ENCODE measurements around the gene SUPT16H. TPM values are rescaled to one million over a fixed set of nuclear protein-coding genes. Genes with fewer than 3 reads are reported as not detected.
A peak's percentile ranks its signal among the peaks of the same experiment; 100 is the strongest.

SUPT16H gene
- total and polyA plus RNA-seq, 2 of the 13 experiments (the other 11 are each of a cell fraction or from before 2014, with no cell fraction given) = 77.5 to 230 TPM

DNA sequence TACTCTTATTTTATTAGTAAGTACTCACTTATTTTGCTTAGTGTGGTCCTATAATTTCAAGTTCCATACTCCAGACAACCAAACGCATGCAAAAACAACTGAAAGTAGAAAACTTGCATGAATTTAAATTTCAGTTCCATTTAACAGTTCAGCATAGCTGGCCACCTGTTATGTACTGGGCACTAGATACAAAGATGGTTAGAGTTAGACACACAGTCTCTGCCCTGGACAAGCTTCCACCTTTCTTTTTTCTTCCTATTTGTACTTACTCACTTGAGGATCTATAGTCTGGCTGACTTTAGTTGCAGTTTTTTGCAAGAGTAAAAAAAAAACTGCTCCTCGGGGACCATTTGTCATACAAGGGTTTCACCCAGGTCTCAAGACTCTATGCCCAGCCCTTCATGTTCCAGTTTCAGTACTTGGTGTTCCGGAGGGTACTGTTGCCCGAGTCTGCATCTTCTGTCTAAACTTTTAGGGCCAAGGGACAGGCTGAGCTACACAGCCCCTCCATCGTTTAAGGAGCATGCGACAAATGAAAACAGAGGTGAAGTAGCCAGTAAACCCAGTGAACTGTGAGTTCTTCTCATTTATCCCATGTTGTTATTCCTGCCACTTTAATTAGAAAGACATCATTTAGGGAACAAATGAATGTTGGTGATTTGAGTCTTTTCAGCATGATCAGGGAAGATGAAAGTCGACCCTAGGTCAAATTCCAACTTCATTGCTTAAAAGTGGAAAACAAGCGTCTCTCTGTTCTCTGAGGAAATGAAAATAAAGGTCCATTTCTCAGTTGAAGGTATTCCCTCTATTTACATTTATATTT lies 81.6 kb downstream of the SUPT16H start (continued):
- no peak for TF ChIP-seq SMAD1 (CRISPR knock-in tag; IDR thresholded peaks at IDR 0.05; ENCODE audit: borderline replicate concordance, low read depth)
- TF ChIP-seq STAG1 (CRISPR knock-in tag; IDR thresholded peaks at IDR 0.05) = no peak
- no peak for TF ChIP-seq DZIP1 (CRISPR knock-in tag; IDR thresholded peaks at IDR 0.05)
- no peak for TF ChIP-seq ZBTB43 (CRISPR knock-in tag; conservative IDR thresholded peaks at IDR 0.05)
- no peak for TF ChIP-seq KLF11 (CRISPR knock-in tag; IDR thresholded peaks at IDR 0.05)
- no peak for TF ChIP-seq SOX6 (IDR thresholded peaks at IDR 0.05)
- peak; percentile 84 for TF ChIP-seq SOX6 (CRISPR knock-in tag; IDR thresholded peaks at IDR 0.05)
- TF ChIP-seq, protein P1, sequence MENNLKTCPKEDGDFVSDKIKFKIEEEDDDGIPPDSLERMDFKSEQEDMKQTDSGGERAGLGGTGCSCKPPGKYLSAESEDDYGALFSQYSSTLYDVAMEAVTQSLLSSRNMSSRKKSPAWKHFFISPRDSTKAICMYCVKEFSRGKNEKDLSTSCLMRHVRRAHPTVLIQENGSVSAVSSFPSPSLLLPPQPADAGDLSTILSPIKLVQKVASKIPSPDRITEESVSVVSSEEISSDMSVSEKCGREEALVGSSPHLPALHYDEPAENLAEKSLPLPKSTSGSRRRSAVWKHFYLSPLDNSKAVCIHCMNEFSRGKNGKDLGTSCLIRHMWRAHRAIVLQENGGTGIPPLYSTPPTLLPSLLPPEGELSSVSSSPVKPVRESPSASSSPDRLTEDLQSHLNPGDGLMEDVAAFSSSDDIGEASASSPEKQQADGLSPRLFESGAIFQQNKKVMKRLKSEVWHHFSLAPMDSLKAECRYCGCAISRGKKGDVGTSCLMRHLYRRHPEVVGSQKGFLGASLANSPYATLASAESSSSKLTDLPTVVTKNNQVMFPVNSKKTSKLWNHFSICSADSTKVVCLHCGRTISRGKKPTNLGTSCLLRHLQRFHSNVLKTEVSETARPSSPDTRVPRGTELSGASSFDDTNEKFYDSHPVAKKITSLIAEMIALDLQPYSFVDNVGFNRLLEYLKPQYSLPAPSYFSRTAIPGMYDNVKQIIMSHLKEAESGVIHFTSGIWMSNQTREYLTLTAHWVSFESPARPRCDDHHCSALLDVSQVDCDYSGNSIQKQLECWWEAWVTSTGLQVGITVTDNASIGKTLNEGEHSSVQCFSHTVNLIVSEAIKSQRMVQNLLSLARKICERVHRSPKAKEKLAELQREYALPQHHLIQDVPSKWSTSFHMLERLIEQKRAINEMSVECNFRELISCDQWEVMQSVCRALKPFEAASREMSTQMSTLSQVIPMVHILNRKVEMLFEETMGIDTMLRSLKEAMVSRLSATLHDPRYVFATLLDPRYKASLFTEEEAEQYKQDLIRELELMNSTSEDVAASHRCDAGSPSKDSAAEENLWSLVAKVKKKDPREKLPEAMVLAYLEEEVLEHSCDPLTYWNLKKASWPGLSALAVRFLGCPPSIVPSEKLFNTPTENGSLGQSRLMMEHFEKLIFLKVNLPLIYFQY (CRISPR knock-in tag; IDR thresholded peaks at IDR 0.05; ENCODE audit: borderline replicate concordance) = no peak
- no peak for TF ChIP-seq PCBP2 (optimal IDR thresholded peaks at IDR 0.05; ENCODE audit: low read depth, low read length, poor library complexity, severe bottlenecking)
- no peak for TF ChIP-seq MAFG (CRISPR knock-in tag; IDR thresholded peaks at IDR 0.05)
- TF ChIP-seq, protein P2, sequence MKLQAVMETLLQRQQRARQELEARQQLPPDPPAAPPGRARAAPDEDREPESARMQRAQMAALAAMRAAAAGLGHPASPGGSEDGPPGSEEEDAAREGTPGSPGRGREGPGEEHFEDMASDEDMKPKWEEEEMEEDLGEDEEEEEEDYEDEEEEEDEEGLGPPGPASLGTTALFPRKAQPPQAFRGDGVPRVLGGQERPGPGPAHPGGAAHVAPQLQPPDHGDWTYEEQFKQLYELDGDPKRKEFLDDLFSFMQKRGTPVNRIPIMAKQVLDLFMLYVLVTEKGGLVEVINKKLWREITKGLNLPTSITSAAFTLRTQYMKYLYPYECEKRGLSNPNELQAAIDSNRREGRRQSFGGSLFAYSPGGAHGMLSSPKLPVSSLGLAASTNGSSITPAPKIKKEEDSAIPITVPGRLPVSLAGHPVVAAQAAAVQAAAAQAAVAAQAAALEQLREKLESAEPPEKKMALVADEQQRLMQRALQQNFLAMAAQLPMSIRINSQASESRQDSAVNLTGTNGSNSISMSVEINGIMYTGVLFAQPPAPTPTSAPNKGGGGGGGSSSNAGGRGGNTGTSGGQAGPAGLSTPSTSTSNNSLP (IDR thresholded peaks at IDR 0.05; ENCODE audit: low read depth, low read length) = peak; percentile 37; the same call in 1 of the 2 replicates
- no peak for TF ChIP-seq PRDM15 (CRISPR knock-in tag; IDR thresholded peaks at IDR 0.05)
- TF ChIP-seq U2AF2 (IDR thresholded peaks at IDR 0.05; ENCODE audit: low read depth, low read length) = no peak
- TF ChIP-seq ZNF780A (CRISPR knock-in tag; IDR thresholded peaks at IDR 0.05) = no peak
- no peak for TF ChIP-seq SETDB1 (CRISPR knock-in tag; IDR thresholded peaks at IDR 0.05; ENCODE audit: borderline replicate concordance)

Measured in HepG2 (cell line).